Endothelial cell (in vitro differentiated cells): ENCODE measurements around the gene CALML4. TPM values are rescaled to one million over a fixed set of nuclear protein-coding genes. Genes with fewer than 3 reads are reported as not detected.
A peak's percentile ranks its signal among the peaks of the same experiment; 100 is the strongest.
"Not testable (repeated sequence)": the region's sequence is repeated elsewhere in the genome, so short reads cannot be mapped to it uniquely, and the experiment has no call there.

Source experiments
- DNase-seq: peaks from one replicate; pipeline ENCODE4 v3.0.0; 2021; ENCODE audit warnings: low spot score
- H3K27ac Mint-ChIP-seq: one replicate; pipeline ENCODE4 v1.8.0; 2021; ENCODE audit warnings: mixed read lengths, inconsistent platforms; ENCODE audit not compliant: unreplicated experiment
- H3K27me3 Mint-ChIP-seq: one replicate; pipeline ENCODE4 v1.8.0; 2021; ENCODE audit warnings: mild to moderate bottlenecking, moderate library complexity, mixed read lengths, inconsistent platforms; ENCODE audit not compliant: unreplicated experiment
- H3K36me3 Mint-ChIP-seq: one replicate; pipeline ENCODE4 v1.8.0; 2021; ENCODE audit warnings: mild to moderate bottlenecking, low read depth, mixed read lengths, inconsistent platforms; ENCODE audit not compliant: unreplicated experiment
- H3K4me1 Mint-ChIP-seq: one replicate; pipeline ENCODE4 v1.8.0; 2021; ENCODE audit warnings: mild to moderate bottlenecking, mixed read lengths, inconsistent platforms; ENCODE audit not compliant: unreplicated experiment
- H3K4me3 Mint-ChIP-seq: one replicate; pipeline ENCODE4 v1.8.0; 2021; ENCODE audit warnings: mild to moderate bottlenecking, mixed read lengths, inconsistent platforms; ENCODE audit not compliant: unreplicated experiment
- H3K9me3 Mint-ChIP-seq: one replicate; pipeline ENCODE4 v1.8.0; 2021; ENCODE audit warnings: mixed read lengths, inconsistent platforms; ENCODE audit not compliant: unreplicated experiment
- CTCF ChIP-seq: fragments of 200-600 bp; sonication (generic); IDR thresholded peaks from one replicate; pipeline ENCODE4 v1.5.0; 2021; ENCODE audit warnings: antibody characterized with exemption; ENCODE audit not compliant: unreplicated experiment
- total RNA-seq: library from RNA; stranded (reverse); fragmentation: NEBNext Ultra II Directional; extraction: Animal tissue kit (Norgen Biotek cat#: 25700); gene quantifications from one replicate; pipeline ENCODE4 v1.2.1, GENCODE V29; 2021; ENCODE audit not compliant: unreplicated experiment

CALML4 gene
- total RNA-seq, 1 donor from 2014 or later, result 11.0 TPM

GRCh38 chr15:68203486-68203885 lies 1.6 kb downstream of the CALML4 start:
- H3K4me1 Mint-ChIP-seq, result peaks cover 60% of the 10 kb centered on the region
- no peak overlapping the region for H3K4me3 Mint-ChIP-seq
- no peaks in the 10 kb centered on the region for H3K9me3 Mint-ChIP-seq
- no peak overlapping the region for H3K27ac Mint-ChIP-seq
- H3K27me3 Mint-ChIP-seq, result peaks cover 13% of the 10 kb centered on the region
- H3K36me3 Mint-ChIP-seq, result peaks cover 7% of the 10 kb centered on the region
- no peak for DNase-seq
- TF ChIP-seq CTCF, result no peak

GRCh38 chr15:68202994-68203393 lies 2.1 kb downstream of the CALML4 start:
- Mint-ChIP-seq H3K27me3 (peaks cover 15% of the 10 kb centered on the region), H3K4me1 (peaks cover 62% of the 10 kb centered on the region)
- DNase-seq, H3K9me3 Mint-ChIP-seq, H3K36me3 Mint-ChIP-seq, H3K27ac Mint-ChIP-seq, H3K4me3 Mint-ChIP-seq: not testable (repeated sequence)

GRCh38 chr15:68201879-68202261 lies 3.3 kb downstream of the CALML4 start:
- Mint-ChIP-seq H3K36me3 (peaks cover 13% of the 10 kb centered on the region), H3K4me1 (peaks cover 63% of the 10 kb centered on the region), H3K4me3 (peak overlapping the region; percentile 6), H3K27ac (peak overlapping the region; percentile 44), H3K9me3 (no peaks in the 10 kb centered on the region), H3K27me3 (peaks cover 15% of the 10 kb centered on the region)
- no peak for DNase-seq
- no peak for TF ChIP-seq CTCF

- Mint-ChIP-seq H3K36me3 (peaks cover 13% of the 10 kb centered on the region), H3K27me3 (peaks cover 14% of the 10 kb centered on the region), H3K27ac (peak overlapping the region; percentile 44), H3K9me3 (no peaks in the 10 kb centered on the region), H3K4me1 (peaks cover 61% of the 10 kb centered on the region), H3K4me3 (peak overlapping the region; percentile 6)
- no peak for DNase-seq
- no peak for TF ChIP-seq CTCF
Measured at GRCh38 chr15:68201153-68201878, 3.8 kb downstream of the CALML4 start.

- peak overlapping the region; percentile 5 for H3K27ac Mint-ChIP-seq
Measured at GRCh38 chr15:68200016-68200861, 4.9 kb downstream of the CALML4 start.

More at GRCh38 chr15:68200016-68200861, 4.9 kb downstream of the CALML4 start:
- Mint-ChIP-seq H3K4me3 (peak overlapping the region; percentile 37), H3K27me3 (peaks cover 10% of the 10 kb centered on the region), H3K4me1 (peaks cover 50% of the 10 kb centered on the region), H3K36me3 (peaks cover 16% of the 10 kb centered on the region), H3K9me3 (no peaks in the 10 kb centered on the region)
- DNase-seq, result no peak
- no peak for TF ChIP-seq CTCF
